Activated CD8-positive, alpha-beta T cell treated with anti-CD3 and anti-CD28 coated beads for 36 hours (primary cell): ENCODE data around the gene FGFBP1. TPM values are rescaled to one million over a fixed set of nuclear protein-coding genes. Genes with fewer than 3 reads are reported as not detected.

ENCODE experiments used
- ATAC-seq: fragments of 200-7000 bp; cut with Tn5 transposase; one replicate; pipeline ENCODE4 v1.10.0; 2021; ENCODE audit warnings: mild to moderate bottlenecking, moderate library complexity
- CTCF ChIA-PET: fragments of 350-600 bp; sonication (Branson Sonifier 250); formaldehyde crosslinking; loops from one replicate; lab custom pipeline; 2021; ENCODE audit warnings: antibody characterized with exemption; lab: Charles Lee
- POLR2A ChIA-PET: fragments of 350-600 bp; sonication (Branson Sonifier 250); formaldehyde crosslinking; loops from one replicate; lab custom pipeline; 2021; ENCODE audit warnings: antibody characterized with exemption; lab: Charles Lee
- DNase-seq: peaks from one replicate; pipeline ENCODE4 v3.0.0-alpha.2; 2020
- H3K27ac Mint-ChIP-seq: one replicate; pipeline ENCODE4 v1.8.0; 2021; ENCODE audit warnings: mild to moderate bottlenecking, mixed read lengths
- H3K27me3 Mint-ChIP-seq: one replicate; pipeline ENCODE4 v1.8.0; 2021; ENCODE audit warnings: mixed read lengths
- H3K36me3 Mint-ChIP-seq: one replicate; pipeline ENCODE4 v1.8.0; 2021; ENCODE audit warnings: low read depth, mixed read lengths
- H3K4me1 Mint-ChIP-seq: one replicate; pipeline ENCODE4 v1.8.0; 2021; ENCODE audit warnings: low read depth, mixed read lengths
- H3K4me3 Mint-ChIP-seq: one replicate; pipeline ENCODE4 v1.8.0; 2021; ENCODE audit warnings: mild to moderate bottlenecking, moderate library complexity, mixed read lengths
- H3K9me3 Mint-ChIP-seq: one replicate; pipeline ENCODE4 v1.8.0; 2021; ENCODE audit warnings: mixed read lengths
- CTCF ChIP-seq: fragments of 200-600 bp; IDR thresholded peaks from one replicate; pipeline ENCODE4 v1.8.0; 2022; ENCODE audit warnings: antibody characterized with exemption, mild to moderate bottlenecking
- intact Hi-C: fragments of 100-400 bp; cut with micrococcal nuclease; formaldehyde crosslinking; loops from one replicate; pipeline ENCODE4 v1.10.0; 2022
- total RNA-seq, 2 experiments: library from RNA; stranded (reverse); gene quantifications; one replicate each; pipeline ENCODE4 v1.2.3, GENCODE V29; 2021

Gene FGFBP1
- total RNA-seq, 2 experiments from 2014 or later = not detected

DNA sequence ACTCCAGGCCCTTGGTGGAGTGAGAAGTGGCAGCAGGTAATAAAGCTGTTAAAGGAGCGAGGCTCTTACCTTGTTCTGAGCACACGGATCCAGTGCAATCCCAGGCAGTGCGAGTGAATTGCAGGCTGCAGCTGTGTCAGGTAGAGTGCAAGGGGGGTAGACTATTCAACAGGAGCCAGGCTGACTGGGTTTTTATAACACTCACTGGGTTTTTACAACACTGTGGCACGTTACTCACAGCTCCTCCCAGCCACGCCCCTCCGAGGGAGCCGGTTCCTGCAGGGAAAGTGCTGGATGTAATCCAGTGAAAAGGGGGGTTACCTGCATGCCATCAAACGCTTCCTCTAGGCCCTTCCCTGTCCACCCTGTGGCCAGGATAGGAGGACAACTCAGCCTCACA is 358 bp downstream of the FGFBP1 start:
- Mint-ChIP-seq H3K4me3 (no peak overlapping the region), H3K9me3 (no peaks in the 10 kb centered on the region), H3K36me3 (no peaks in the 10 kb centered on the region), H3K27me3 (peaks cover 10% of the 10 kb centered on the region), H3K27ac (no peak overlapping the region), H3K4me1 (peaks cover 5% of the 10 kb centered on the region)
- intact Hi-C loops = no loop called here
- DNase-seq (no peak), ATAC-seq (no peak)
- no peak for TF ChIP-seq CTCF
- ChIA-PET POLR2A (no interaction called here), CTCF (interaction anchor here (3.3 kb wide), 1 partner anchor 55 kb away, joined by 16 read pairs; no protein-coding TSS in a partner anchor)

GRCh38 chr4:15936495-15936894 is 2.0 kb downstream of the FGFBP1 start:
- DNase-seq = no peak
- peaks cover 5% of the 10 kb centered on the region for H3K4me1 Mint-ChIP-seq
- TF ChIP-seq CTCF = no peak
- intact Hi-C loops = no loop called here
- POLR2A ChIA-PET = no interaction called here
- H3K4me3 Mint-ChIP-seq = no peak overlapping the region
- no peaks in the 10 kb centered on the region for H3K36me3 Mint-ChIP-seq
- CTCF ChIA-PET = interaction anchor here (1.1 to 3.3 kb wide), 3 partner anchors 20 to 131 kb away, joined by 4 to 16 read pairs (median 7); no protein-coding TSS in a partner anchor
- no peak for ATAC-seq
- H3K27me3 Mint-ChIP-seq = peaks cover 16% of the 10 kb centered on the region
- no peaks in the 10 kb centered on the region for H3K9me3 Mint-ChIP-seq
- no peak overlapping the region for H3K27ac Mint-ChIP-seq

DNA sequence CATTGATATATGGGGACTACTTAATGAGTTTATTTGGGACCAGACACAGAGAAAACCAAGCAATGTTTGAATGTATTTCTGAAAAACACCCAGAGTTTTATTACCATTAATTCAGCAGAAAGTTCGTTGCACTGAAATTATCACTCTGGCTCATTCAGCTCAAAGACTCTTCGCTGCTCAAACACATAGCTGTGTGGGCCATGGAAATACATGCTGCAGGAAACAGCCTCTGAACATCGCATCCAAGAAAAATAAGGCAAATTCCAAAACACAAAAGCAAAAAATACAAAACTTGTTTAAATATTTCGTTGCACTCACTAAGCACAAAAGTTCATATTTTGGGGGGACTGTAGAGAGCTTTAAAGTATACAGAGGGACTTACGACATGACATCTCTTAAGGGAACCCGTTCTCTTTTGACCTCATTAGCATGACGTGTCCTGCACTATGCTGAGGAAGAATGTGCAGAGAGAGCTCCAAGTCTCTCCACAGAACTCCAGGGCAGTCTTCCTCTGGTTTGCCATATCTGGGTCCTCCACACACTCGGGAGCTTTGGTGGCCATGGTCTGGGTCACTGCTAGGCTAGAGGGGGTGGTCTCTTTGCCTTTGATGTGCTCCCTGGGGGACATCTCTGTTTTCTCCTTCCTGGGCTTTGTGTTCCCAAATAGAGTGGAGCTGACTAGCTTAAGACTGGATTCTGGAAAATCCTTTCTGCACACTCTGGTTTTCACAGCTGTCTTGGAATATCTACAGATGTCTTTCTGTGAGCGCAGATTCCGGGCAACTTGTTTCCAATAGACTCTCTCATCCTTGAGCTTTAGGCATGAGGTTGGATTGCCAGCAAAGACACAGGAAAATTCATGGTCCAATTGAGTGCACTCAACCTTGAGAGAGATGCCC is 2.8 kb downstream of the FGFBP1 start:
- ChIA-PET CTCF (interaction anchor here (1.2 to 3.3 kb wide), 3 partner anchors 11 to 53 kb away, joined by 3 to 16 read pairs (median 7); no protein-coding TSS in a partner anchor), POLR2A (no interaction called here)
- intact Hi-C loops = no loop called here
- TF ChIP-seq CTCF = no peak
- Mint-ChIP-seq H3K27me3 (peaks cover 19% of the 10 kb centered on the region), H3K4me3 (no peak overlapping the region), H3K9me3 (no peaks in the 10 kb centered on the region), H3K27ac (no peak overlapping the region), H3K4me1 (peaks cover 9% of the 10 kb centered on the region), H3K36me3 (no peaks in the 10 kb centered on the region)
- ATAC-seq (no peak), DNase-seq (no peak)

DNA sequence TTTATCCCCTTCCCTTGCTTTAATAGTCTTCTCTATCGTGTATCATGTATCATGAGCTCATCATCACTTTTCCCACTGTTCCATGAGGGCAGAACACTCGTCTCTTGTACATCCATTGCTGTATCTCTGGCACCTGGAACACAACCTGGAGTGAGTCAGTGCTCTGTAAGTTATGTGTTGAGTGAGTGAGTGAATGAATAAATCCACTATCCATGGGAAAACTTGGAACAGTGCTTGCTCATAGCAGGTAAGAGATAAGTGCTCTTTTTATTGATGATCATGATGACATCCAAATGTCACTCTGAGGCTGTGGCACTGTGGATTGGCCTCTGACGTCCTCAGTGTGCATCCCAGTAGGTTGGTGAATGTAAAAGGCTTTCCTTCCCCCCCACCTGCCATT is 4.3 kb downstream of the FGFBP1 start:
- H3K36me3 Mint-ChIP-seq = no peaks in the 10 kb centered on the region
- POLR2A ChIA-PET = no interaction called here
- H3K4me3 Mint-ChIP-seq = no peak overlapping the region

More for the DNA sequence above, 4.3 kb downstream of the FGFBP1 start:
- Mint-ChIP-seq H3K27ac (no peak overlapping the region), H3K9me3 (no peaks in the 10 kb centered on the region), H3K4me1 (peaks cover 22% of the 10 kb centered on the region), H3K27me3 (peaks cover 17% of the 10 kb centered on the region)
- CTCF ChIA-PET = interaction anchor here (1.1 kb wide), 1 partner anchor 10 kb away, joined by 3 read pairs; no protein-coding TSS in a partner anchor
- intact Hi-C loops = no loop called here
- ATAC-seq = no peak
- TF ChIP-seq CTCF = no peak
- no peak for DNase-seq
